ENCODE data around the gene SLC30A4.

Gene SLC30A4

DNA sequence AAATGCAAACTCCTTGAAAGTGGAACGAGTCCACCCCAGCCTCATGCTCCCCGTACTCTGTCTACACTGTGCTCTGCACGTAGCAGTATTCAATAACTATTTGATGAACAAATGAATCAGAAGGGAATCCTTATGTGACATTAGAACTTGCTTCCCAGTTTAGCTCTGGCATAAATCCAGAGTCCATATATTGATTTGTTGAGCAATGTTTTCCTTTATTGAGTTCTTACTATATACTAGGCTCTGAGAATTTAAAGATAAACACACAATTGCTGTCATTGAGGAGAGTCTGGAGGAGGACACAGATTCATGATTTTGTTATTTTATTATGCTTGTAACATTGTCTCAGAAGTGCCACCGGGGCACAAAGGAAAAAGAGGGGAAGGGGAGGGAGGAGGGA is 73.2 kb downstream of the SLC30A4 start:
- DNase-seq: no peak

GRCh38 chr15:45448066-45448915 is 74.3 kb downstream of the SLC30A4 start:
- DNase-seq: no peak

DNA sequence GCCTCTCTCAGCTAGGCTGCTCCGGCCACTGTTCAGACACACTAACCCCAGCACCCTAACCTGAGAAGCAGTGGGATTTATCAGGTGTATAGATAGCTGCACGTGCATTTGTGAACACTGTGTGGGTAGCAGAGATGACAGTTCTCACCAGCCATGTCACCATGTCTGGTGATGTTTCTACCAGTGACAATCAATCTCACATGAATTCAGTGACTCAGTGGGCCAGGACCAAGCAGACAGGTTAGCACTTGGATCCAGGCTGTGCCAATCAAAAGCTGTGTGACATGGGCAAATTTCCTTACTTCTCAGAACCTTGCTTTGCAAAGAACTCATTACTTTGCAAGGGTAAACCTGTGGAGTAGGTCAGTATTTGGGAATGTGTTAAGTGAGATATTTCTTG is 78.9 kb downstream of the SLC30A4 start:
- no peak for DNase-seq

DNA sequence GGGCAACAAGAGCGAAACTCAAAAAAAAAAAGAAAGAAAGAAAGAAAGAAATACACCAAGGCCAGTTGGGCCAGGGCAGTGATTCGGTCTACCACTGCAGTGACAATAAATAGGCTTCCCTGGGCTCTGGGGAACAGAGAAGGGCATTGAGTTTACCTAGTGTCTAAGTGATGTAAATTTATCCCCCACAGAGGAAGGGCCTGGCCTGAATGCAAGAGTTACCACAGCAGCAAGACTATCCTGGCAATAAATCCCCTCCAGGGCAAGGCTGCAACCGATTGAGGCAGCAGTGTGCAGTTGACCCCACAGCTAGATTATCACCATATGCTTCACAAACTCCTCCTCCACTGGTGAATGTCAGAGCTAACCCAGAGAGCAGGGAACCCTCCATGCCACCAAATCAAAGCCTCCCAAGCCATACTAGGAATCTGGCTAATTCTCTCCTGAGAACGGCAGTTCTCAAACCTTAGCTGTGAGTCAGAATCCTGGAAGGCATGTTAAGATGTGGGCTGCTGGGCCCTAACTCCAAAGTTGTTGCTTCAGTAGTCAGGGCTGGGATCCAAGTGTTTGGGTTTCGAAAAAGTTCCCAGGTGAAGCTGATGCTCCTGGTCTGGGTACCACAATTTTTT is 79.9 kb downstream of the SLC30A4 start:
- no peak for DNase-seq

- no peak for DNase-seq
Measured at GRCh38 chr15:45441686-45442085, 80.9 kb downstream of the SLC30A4 start.

GRCh38 chr15:45441036-45441435 is 81.5 kb downstream of the SLC30A4 start:
- no peak for DNase-seq

- no peak for DNase-seq
Measured at GRCh38 chr15:45439521-45440260, 82.9 kb downstream of the SLC30A4 start.

GRCh38 chr15:45435124-45435903 is 87.2 kb downstream of the SLC30A4 start:
- DNase-seq: no peak

- no peak for DNase-seq
Measured at GRCh38 chr15:45434078-45434567, 88.4 kb downstream of the SLC30A4 start.

GRCh38 chr15:45431511-45431910 is 91.0 kb downstream of the SLC30A4 start:
- no peak for DNase-seq

DNA sequence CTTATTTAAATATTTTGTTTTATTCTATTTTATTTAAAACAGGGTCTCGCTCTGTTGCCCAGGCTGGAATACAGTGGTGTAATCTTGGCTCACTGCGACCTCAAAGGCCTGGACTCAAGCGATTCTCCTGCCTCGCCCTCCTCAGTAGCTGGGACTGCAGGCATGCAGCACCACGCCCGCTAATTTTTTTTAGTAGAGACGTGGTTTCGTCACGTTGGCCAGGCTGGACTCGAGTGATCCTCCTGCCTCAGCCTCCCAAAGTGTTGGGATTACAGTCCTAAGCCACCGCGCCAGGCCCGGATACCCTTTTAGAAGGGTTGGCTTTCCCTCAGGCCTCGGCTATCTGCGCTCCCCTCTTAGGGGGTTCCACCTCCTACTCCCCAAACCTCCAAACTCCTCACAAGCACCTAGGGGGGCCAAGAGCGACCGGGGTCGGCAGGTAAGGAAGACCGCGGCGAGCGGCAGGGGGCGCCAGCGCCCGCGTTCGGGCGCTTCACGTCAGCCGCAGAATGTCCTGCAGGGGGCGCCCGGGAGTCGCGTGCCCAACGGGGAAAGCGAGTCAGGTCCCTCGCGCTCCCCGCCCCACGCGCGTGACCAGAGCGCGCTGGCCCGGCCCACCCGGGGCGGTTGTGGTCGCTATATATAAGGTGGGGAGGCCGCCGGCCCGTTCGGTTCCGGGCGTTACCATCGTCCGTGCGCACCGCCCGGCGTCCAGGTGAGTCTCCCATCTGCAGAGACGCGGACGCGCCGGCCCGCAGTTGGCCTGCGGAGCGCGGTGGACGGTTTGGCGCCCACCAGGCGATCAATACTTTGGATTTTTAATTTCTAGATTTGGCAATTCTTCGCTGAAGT is 92.4 kb downstream of the SLC30A4 start:
- DNase-seq: peak; percentile 22

All from NCI-H526 treated with DMSO at 0.1 percent for 48 hours (cell line).